Upper lobe of right lung (tissue), 1 donor: ENCODE measurements around the gene EPB41L4B. TPM values are rescaled to one million over a fixed set of nuclear protein-coding genes. Genes with fewer than 3 reads are reported as not detected.

ENCODE experiments used
- ATAC-seq: fragments of 200-7000 bp; cut with Tn5 transposase; one replicate; pipeline ENCODE4 v1.9.1; 2020; ENCODE audit warnings: mild to moderate bottlenecking, moderate library complexity
- DNase-seq: peaks from one replicate; pipeline ENCODE4 v3.0.0-alpha.2; 2020
- H3K27ac ChIP-seq: fragments of 200-600 bp; one replicate; pipeline ENCODE4 v1.8.0; 2022
- H3K27me3 ChIP-seq: fragments of 200-600 bp; one replicate; pipeline ENCODE4 v1.8.0; 2022; ENCODE audit warnings: mild to moderate bottlenecking
- H3K36me3 ChIP-seq: fragments of 200-600 bp; one replicate; pipeline ENCODE4 v1.8.0; 2022
- H3K4me1 ChIP-seq: fragments of 200-600 bp; one replicate; pipeline ENCODE4 v1.8.0; 2022
- H3K4me3 ChIP-seq: fragments of 200-600 bp; one replicate; pipeline ENCODE4 v1.8.0; 2022; ENCODE audit warnings: mild to moderate bottlenecking
- H3K9me3 ChIP-seq: fragments of 200-600 bp; one replicate; pipeline ENCODE4 v1.8.0; 2022
- intact Hi-C: fragments of 100-400 bp; cut with DNase I; formaldehyde crosslinking; loops from one replicate; pipeline ENCODE4 v1.11.0; 2022
- total RNA-seq: library from RNA; stranded (reverse); fragmentation: NEBNext Ultra II Directional; extraction: Animal tissue kit (Norgen Biotek cat#: 25700); gene quantifications from one replicate; pipeline ENCODE4 v1.2.1, GENCODE V29; 2021
- TF ChIP-seq, protein P1 (sequence below): fragments of 200-600 bp; IDR thresholded peaks from one replicate; pipeline ENCODE4 v1.8.0; 2022; ENCODE audit warnings: antibody characterized with exemption
- donor health status: DM: no; HTN: yes; CAD: no; lungs with severe emphysema.

EPB41L4B gene
- total RNA-seq, 1 donor from 2014 or later, result 10.1 TPM

DNA sequence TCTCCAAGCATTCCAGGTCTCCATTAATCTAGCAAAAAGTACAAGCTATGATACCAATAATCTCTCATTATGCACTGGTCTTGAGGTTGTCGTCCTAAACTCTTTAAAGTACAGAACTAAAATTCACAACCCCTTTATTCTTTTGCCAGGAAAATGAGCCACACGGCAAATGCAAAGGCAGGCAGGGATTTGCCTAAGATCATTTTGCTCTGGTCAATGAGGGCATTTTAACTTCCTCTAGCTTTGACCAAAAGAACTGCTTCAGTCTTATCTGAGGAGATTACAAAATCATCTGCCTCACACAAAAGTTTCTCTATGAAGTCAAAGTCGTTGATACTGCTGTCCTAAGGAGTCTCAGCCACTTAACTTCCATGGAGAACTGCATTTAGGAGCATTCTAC is 51.8 kb downstream of the EPB41L4B start:
- Histone ChIP-seq H3K27ac (no peak overlapping the region), H3K9me3 (no peaks in the 10 kb centered on the region), H3K4me3 (no peak overlapping the region), H3K36me3 (no peaks in the 10 kb centered on the region), H3K4me1 (no peaks in the 10 kb centered on the region), H3K27me3 (no peaks in the 10 kb centered on the region)
- TF ChIP-seq, protein P1, sequence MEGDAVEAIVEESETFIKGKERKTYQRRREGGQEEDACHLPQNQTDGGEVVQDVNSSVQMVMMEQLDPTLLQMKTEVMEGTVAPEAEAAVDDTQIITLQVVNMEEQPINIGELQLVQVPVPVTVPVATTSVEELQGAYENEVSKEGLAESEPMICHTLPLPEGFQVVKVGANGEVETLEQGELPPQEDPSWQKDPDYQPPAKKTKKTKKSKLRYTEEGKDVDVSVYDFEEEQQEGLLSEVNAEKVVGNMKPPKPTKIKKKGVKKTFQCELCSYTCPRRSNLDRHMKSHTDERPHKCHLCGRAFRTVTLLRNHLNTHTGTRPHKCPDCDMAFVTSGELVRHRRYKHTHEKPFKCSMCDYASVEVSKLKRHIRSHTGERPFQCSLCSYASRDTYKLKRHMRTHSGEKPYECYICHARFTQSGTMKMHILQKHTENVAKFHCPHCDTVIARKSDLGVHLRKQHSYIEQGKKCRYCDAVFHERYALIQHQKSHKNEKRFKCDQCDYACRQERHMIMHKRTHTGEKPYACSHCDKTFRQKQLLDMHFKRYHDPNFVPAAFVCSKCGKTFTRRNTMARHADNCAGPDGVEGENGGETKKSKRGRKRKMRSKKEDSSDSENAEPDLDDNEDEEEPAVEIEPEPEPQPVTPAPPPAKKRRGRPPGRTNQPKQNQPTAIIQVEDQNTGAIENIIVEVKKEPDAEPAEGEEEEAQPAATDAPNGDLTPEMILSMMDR, result no peak
- intact Hi-C loops, result no loop called here
- DNase-seq, result no peak
- no peak for ATAC-seq

DNA sequence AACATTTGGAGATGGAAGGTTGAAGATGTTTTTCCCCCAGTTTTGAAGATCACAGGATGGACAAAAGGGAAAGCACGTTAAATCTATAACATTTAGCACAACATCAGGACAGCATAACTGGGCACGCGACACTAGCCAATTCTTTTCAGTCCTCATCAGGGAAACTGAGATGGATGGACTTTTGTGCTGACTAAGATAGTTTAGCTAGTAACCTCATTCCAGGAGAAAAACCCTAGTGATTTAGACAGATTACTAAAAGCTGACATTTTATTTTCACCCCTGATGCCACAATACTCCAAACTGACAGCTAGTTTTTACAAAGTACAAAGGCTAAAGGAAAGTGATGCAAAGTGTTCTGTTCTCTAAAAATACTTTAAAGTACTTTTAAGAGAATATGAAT is 53.3 kb downstream of the EPB41L4B start:
- Histone ChIP-seq H3K4me1 (no peaks in the 10 kb centered on the region), H3K36me3 (no peaks in the 10 kb centered on the region), H3K4me3 (no peak overlapping the region), H3K27ac (no peak overlapping the region), H3K9me3 (no peaks in the 10 kb centered on the region), H3K27me3 (no peaks in the 10 kb centered on the region)
- DNase-seq (no peak), ATAC-seq (no peak)
- TF ChIP-seq, protein P1, result no peak
- intact Hi-C loops, result no loop called here

DNA sequence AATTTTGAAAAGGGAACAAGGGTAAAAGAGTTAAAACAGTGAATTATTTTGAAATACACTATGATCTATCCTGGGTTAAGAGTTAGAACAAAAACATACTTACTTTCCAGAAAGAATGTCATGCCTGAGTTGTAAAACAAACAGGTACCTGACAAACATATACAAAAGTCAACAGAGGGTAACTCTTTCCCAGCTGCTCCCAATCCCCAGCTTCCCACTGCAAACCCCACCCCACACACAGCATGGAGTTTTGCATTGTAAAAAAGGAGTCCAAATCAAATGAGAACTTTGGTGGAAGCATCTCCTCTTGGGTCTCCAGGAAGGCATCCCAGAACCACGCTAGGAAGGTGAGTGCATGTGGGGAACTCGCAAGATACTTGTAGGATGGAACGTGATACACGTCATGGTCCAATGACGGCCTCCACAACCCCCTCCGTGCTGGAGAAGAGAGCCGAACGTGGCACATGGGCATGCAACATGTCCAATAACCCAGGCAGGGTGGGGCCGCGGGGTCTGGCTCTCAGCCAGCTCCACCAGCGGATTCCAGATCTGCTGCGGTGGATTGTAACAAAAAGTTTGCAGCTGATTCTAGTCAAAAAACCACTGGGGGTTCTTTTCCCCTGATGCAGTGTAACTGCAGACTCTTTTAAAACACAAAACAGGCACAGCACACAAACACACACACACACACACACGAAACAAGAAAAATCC is 55.8 kb downstream of the EPB41L4B start:
- no peaks in the 10 kb centered on the region for H3K27me3 ChIP-seq
- H3K36me3 ChIP-seq, result no peaks in the 10 kb centered on the region
- DNase-seq (no peak), ATAC-seq (no peak)
- no peaks in the 10 kb centered on the region for H3K4me1 ChIP-seq
- TF ChIP-seq, protein P1, result no peak
- intact Hi-C loops, result no loop called here
- no peaks in the 10 kb centered on the region for H3K9me3 ChIP-seq
- H3K4me3 ChIP-seq, result no peak overlapping the region
- no peak overlapping the region for H3K27ac ChIP-seq

DNA sequence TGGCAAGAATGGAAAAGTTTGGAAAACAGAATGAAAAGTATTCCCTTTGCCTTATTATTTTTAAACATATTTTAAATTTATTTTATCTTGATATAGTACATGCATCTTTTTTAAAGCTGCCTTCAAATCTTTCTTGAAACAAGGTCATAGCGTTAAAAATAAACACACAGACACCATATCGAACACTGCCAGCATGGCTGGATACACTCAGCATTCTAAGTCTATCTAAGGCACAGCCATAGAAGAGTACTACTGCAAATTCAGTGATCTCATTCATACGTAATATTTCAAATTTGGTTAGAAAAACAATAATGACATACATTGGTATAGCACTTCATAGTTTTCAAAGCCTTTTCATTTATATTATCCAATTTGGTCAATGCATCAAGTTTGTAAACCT is 57.5 kb downstream of the EPB41L4B start:
- ATAC-seq (no peak), DNase-seq (no peak)
- no peaks in the 10 kb centered on the region for H3K4me1 ChIP-seq
- no peak overlapping the region for H3K27ac ChIP-seq
- H3K4me3 ChIP-seq, result no peak overlapping the region
- TF ChIP-seq, protein P1, result no peak
- H3K36me3 ChIP-seq, result no peaks in the 10 kb centered on the region
- H3K9me3 ChIP-seq, result no peaks in the 10 kb centered on the region
- intact Hi-C loops, result no loop called here
- H3K27me3 ChIP-seq, result no peaks in the 10 kb centered on the region

DNA sequence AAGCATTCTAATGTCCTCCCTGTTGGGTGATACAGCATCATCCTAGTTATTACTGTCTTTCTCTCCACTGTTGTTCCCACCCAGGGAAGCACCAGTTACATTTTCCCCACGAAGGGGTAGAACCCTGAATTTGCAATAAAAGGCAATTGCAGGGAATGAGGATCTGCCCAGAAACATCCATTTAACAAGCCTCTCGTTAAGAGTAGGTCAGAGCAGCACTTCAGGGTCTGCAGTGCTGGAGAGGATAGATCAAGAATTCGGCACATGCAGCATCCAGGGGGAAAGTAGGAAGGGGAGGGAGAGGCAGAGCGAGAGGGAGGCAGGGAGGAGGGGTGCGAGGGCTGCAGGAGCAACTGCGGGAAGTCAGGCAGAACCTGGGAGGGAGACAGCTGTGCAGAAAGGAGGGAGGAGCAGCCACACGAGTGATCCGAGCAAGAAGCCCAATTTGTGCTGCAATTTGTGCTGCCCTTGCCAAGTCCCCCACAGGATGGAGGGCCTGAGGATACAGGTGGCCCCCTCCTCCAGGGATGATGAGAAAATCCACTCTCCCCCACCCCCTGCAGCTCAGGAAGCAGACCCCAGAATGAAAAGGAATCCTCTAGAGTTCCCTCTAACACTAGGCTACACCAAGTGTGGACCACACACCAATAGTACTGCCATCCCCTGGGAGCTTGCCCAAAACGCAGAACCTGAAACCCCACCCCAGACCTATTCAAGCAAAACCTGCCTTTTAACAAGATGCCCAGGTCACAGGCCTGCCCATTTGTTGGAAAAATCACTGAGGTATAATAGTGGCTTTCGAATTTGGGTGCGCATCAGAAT is 62.2 kb downstream of the EPB41L4B start:
- ATAC-seq, result no peak

More for the DNA sequence above, 62.2 kb downstream of the EPB41L4B start:
- H3K4me3 ChIP-seq, result no peak overlapping the region
- no peaks in the 10 kb centered on the region for H3K27me3 ChIP-seq
- DNase-seq, result no peak
- H3K4me1 ChIP-seq, result no peaks in the 10 kb centered on the region
- TF ChIP-seq, protein P1, result no peak
- intact Hi-C loops, result no loop called here
- no peaks in the 10 kb centered on the region for H3K36me3 ChIP-seq
- H3K9me3 ChIP-seq, result no peaks in the 10 kb centered on the region
- no peak overlapping the region for H3K27ac ChIP-seq
